Thoracic aorta (tissue), 2 donors: ENCODE data around the gene ADD1. TPM values are rescaled to one million over a fixed set of nuclear protein-coding genes. Genes with fewer than 3 reads are reported as not detected.

Experiments
- ATAC-seq: fragments of 150-250 bp; one replicate; pipeline ENCODE4 v1.8.0; 2017; ENCODE audit warnings: low read depth; ENCODE audit not compliant: insufficient number of reproducible peaks, low FRiP score
- DNase-seq: peaks from one replicate; pipeline ENCODE4 v3.0.0-alpha.2; 2020; ENCODE audit warnings: low spot score
- H3K27ac ChIP-seq, 2 donors: fragments of 200-600 bp; sonication (generic); 1 replicate in 1 of 2; 2 replicates in 1 of 2; pipeline ENCODE4 v1.5.1; 2016; ENCODE audit warnings: mild to moderate bottlenecking in 2 of 2, moderate library complexity in 2 of 2
- H3K27me3 ChIP-seq: fragments of 200-600 bp; sonication (generic); replicated peaks from 2 replicates; pipeline ENCODE4 v1.6.0; 2016; ENCODE audit warnings: mild to moderate bottlenecking; ENCODE audit not compliant: insufficient read depth
- H3K36me3 ChIP-seq: fragments of 200-600 bp; sonication (generic); one replicate; pipeline ENCODE4 v1.5.1; 2016
- H3K4me1 ChIP-seq, 2 donors: fragments of 200-600 bp; sonication (generic); 1 replicate in 1 of 2; 2 replicates in 1 of 2; pipeline versions ENCODE4 v1.5.1 to v1.6.0; 2016; ENCODE audit warnings: low read depth in 2 of 2, mild to moderate bottlenecking in 1 of 2; ENCODE audit not compliant: control insufficient read depth in 1 of 2
- H3K4me3 ChIP-seq: fragments of 200-600 bp; sonication (generic); 2 replicates; pipeline ENCODE4 v1.5.1; 2016; ENCODE audit warnings: mild to moderate bottlenecking
- H3K9me3 ChIP-seq: fragments of 200-600 bp; sonication (generic); 2 replicates; pipeline ENCODE4 v1.5.1; 2016
- total RNA-seq, 2 donors: library from RNA; depleted of rRNA; stranded (reverse); fragments of >200 nt; gene quantifications; one replicate each; pipeline versions ENCODE4 v1.1.0 to v1.2.3, GENCODE V29; 2016
- TF ChIP-seq, protein P1 (sequence below): fragments of 200-600 bp; sonication (generic); IDR thresholded peaks from one replicate; pipeline ENCODE4 v1.5.1; 2019; ENCODE audit warnings: antibody characterized with exemption

Gene ADD1
- total RNA-seq, 2 donors from 2014 or later, result 256 to 338 TPM

- DNase-seq (no peak), ATAC-seq (no peak)
- peaks cover 44 to 97% of the 10 kb centered on the region in 2 donors for H3K4me1 ChIP-seq
- H3K4me3 ChIP-seq, result no peak overlapping the region
- no peaks in the 10 kb centered on the region for H3K36me3 ChIP-seq
- H3K9me3 ChIP-seq, result no peaks in the 10 kb centered on the region
- no peaks in the 10 kb centered on the region for H3K27me3 ChIP-seq
- H3K27ac ChIP-seq, result no peak overlapping the region
- TF ChIP-seq, protein P1, sequence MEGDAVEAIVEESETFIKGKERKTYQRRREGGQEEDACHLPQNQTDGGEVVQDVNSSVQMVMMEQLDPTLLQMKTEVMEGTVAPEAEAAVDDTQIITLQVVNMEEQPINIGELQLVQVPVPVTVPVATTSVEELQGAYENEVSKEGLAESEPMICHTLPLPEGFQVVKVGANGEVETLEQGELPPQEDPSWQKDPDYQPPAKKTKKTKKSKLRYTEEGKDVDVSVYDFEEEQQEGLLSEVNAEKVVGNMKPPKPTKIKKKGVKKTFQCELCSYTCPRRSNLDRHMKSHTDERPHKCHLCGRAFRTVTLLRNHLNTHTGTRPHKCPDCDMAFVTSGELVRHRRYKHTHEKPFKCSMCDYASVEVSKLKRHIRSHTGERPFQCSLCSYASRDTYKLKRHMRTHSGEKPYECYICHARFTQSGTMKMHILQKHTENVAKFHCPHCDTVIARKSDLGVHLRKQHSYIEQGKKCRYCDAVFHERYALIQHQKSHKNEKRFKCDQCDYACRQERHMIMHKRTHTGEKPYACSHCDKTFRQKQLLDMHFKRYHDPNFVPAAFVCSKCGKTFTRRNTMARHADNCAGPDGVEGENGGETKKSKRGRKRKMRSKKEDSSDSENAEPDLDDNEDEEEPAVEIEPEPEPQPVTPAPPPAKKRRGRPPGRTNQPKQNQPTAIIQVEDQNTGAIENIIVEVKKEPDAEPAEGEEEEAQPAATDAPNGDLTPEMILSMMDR, result no peak
Measured at GRCh38 chr4:2865196-2865780, 21.6 kb downstream of the ADD1 start.

- Histone ChIP-seq H3K4me1 (peaks cover 37 to 91% of the 10 kb centered on the region in 2 donors), H3K27ac (peak overlapping the region in 1 of 2 donors; percentile 9), H3K36me3 (no peaks in the 10 kb centered on the region), H3K4me3 (no peak overlapping the region), H3K9me3 (no peaks in the 10 kb centered on the region), H3K27me3 (no peaks in the 10 kb centered on the region)
- ATAC-seq (no peak), DNase-seq (no peak)
- TF ChIP-seq, protein P1, result no peak
Measured at GRCh38 chr4:2866160-2866861, 22.7 kb downstream of the ADD1 start.

GRCh38 chr4:2866891-2867290 is 23.2 kb downstream of the ADD1 start:
- no peak for DNase-seq
- Histone ChIP-seq H3K4me1 (peaks cover 34 to 90% of the 10 kb centered on the region in 2 donors), H3K27ac (no peak overlapping the region)

DNA sequence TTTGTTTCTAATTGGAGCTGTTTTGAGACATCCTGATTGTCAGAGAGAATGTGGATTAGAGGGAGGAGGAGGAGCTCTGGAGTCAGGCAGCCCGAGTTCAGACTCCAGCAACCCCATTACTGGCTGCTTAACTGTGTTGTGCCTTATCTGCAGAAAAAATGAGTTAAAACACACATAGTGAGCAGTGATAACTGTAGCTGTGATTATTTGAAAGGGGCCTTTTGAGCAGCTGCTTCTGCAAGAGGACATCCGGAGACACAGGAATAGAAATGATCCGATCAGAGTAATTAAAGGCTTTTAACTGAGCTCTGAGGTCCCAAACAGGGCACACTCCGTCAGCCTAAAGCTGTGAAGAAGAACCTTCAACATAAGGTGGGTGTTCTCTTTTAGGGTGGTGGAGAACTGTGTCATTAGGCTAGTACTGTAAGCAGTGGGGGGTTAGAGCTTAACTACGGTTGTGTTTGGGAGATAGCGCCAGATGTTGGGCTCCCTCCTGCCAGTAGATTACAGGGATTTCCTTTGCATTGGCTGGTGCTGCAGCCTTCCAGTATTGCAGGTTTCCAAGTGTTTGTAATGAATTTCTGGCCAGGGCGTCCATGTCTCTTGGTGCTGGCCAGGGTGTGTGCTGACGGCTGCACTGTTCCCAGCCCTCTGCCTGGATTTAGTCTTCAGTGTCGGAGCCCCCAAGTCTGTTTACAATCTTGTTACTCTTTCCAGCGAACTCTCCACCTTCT is 24.3 kb downstream of the ADD1 start:
- Histone ChIP-seq H3K27me3 (no peaks in the 10 kb centered on the region), H3K9me3 (no peaks in the 10 kb centered on the region), H3K4me3 (peak overlapping the region; percentile 46), H3K4me1 (peaks cover 32 to 79% of the 10 kb centered on the region in 2 donors), H3K36me3 (no peaks in the 10 kb centered on the region), H3K27ac (peak overlapping the region in 1 of 2 donors; percentile 0)
- TF ChIP-seq, protein P1, result no peak
- ATAC-seq (no peak), DNase-seq (no peak)

More at GRCh38 chr4:2866891-2867290, 23.2 kb downstream of the ADD1 start:
- Histone ChIP-seq H3K9me3 (no peaks in the 10 kb centered on the region), H3K27me3 (no peaks in the 10 kb centered on the region), H3K4me3 (no peak overlapping the region), H3K36me3 (no peaks in the 10 kb centered on the region)
- ATAC-seq, result no peak
- TF ChIP-seq, protein P1, result no peak

DNA sequence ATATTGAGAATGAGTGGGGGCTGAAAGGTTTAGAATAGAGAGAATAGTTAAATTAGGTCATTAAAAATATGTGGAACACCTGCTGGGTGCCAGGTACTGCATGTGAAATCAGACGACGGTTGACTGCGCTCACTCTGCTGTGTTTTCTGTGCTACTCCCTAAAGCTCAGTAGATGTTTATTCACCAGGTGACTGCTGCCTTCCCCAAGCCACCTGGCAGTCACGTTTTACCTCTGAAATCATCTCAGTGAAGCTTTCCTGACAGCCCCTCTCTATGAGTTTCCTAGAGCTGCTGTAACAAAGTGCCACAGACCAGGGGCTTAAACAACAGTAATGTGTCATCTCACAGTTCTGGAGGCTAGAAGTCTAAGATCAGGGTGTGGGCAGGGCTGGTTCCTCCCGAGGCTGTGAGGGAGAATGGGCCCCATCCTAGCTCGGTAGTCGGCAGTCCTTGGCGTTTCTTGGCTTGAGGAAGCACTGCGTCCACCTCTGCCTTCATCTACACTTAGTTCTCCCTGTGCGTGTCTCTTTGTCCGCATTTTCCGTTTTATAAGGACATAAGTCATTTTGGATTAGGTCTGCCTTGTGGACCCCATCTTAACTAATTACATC is 25.3 kb downstream of the ADD1 start:
- ATAC-seq, result no peak
- peaks cover 36 to 74% of the 10 kb centered on the region in 2 donors for H3K4me1 ChIP-seq
- TF ChIP-seq, protein P1, result no peak
- DNase-seq, result no peak
- H3K36me3 ChIP-seq, result no peaks in the 10 kb centered on the region
- H3K9me3 ChIP-seq, result no peaks in the 10 kb centered on the region
- H3K4me3 ChIP-seq, result peak overlapping the region; percentile 46
- H3K27ac ChIP-seq, result peak overlapping the region in 1 of 2 donors; percentile 0
- H3K27me3 ChIP-seq, result no peaks in the 10 kb centered on the region
